H4 (cell line): ENCODE measurements around the gene PROCA1. TPM values are rescaled to one million over a fixed set of nuclear protein-coding genes. Genes with fewer than 3 reads are reported as not detected.
"Not testable (repeated sequence)": the region's sequence is repeated elsewhere in the genome, so short reads cannot be mapped to it uniquely, and the experiment has no call there.

Source experiments
- DNase-seq: peaks from one replicate; pipeline ENCODE4 v3.0.0-alpha.2; 2015; ENCODE audit warnings: low spot score
- total RNA-seq: library from RNA; depleted of rRNA; stranded (reverse); fragments of >200 nt; shearing (Covaris generic); gene quantifications from 2 replicates; pipeline ENCODE4 v1.2.3, GENCODE V29; 2014

Gene PROCA1
- total RNA-seq, 1 experiment from 2014 or later, result not detected

DNA sequence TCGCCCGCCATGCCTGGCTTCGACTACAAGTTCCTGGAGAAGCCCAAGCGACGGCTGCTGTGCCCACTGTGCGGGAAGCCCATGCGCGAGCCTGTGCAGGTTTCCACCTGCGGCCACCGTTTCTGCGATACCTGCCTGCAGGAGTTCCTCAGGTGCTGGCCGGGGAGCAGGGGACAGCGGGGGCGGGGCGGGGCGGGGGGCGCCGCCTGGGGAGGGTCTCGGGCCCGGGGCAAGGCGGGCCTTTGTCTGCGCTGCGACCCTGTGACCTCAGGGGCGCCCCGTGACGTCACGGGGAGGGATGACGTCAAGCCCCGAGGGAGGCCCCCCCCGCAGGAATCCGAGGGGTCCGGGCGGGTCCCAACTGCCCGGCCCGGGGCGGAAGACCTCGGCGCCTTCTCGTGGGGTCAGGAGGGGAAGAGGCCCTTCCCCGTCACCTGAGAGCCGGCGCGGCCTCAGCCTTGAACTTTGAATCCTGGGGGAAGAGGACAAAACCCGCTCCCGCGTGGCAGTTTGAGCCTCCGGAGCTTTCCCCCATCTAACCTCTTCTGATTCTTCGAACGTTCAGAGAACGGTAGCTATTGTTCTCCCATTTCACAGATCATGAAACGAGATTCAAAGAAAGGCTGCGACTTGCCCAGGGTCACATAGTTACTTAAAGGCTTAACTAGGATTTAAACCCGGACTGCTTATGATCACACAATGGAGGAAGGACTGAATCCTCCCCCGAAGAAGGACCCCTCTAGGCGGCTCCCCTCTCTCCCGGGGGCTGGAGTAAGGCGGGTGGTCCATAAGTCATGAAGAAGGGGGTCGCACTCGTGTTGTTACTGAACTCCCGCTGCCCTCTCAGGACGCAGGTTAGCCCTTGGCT is 32.6 kb upstream of the PROCA1 start:
- DNase-seq, result no peak

DNA sequence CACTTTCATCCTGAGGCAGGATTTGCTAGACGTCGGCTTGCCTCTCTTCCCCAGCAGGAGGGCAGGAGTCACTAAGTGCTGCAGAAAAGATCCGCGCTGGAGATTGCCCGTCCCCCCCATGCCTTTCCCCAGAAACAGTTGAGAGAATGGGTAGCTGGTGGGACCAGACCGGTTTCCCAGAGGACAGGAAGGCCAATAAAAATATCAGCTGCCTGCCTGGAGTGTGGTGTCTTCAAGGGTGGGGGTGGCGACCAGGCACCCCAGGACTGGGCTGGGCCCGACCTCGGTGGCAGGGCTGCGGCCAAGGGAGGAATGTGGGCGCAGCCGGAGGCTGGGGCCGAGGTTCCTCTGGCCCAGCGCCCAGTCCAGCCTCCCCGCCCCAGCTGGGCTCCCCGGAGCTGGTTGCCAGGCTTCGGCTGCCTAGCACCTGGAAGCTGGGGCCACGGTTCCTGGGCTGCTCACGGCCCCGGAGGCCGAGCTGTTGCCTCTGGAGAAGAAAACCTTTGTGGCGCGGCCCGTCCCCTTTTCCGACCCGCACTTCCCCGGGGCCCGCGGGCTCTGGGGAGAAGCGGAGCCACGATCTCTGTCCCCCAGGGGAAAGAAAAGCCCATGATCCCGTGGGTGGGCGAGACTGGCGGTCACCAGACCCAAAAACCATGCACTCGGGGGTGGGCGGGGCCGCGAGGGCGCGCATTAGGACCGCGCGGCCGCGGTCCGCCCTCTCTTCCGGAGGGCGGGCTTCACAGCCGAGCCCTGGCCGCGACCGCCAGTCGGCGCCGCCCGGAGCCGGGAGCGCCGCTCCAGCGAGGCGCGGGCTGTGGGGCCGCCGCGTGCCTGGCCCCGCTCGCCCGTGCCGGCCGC is 31.8 kb upstream of the PROCA1 start, which contains the start of gene TRAF4:
Gene TRAF4, plus strand, starts transcription at position 769 of the 861 bp plus-strand sequence. CDS start 102 bp downstream, outside the sequence.
- peak; percentile 92 for DNase-seq

- DNase-seq, result no peak
Observed at GRCh38 chr17:28741358-28742349, 30.0 kb upstream of the PROCA1 start.

DNA sequence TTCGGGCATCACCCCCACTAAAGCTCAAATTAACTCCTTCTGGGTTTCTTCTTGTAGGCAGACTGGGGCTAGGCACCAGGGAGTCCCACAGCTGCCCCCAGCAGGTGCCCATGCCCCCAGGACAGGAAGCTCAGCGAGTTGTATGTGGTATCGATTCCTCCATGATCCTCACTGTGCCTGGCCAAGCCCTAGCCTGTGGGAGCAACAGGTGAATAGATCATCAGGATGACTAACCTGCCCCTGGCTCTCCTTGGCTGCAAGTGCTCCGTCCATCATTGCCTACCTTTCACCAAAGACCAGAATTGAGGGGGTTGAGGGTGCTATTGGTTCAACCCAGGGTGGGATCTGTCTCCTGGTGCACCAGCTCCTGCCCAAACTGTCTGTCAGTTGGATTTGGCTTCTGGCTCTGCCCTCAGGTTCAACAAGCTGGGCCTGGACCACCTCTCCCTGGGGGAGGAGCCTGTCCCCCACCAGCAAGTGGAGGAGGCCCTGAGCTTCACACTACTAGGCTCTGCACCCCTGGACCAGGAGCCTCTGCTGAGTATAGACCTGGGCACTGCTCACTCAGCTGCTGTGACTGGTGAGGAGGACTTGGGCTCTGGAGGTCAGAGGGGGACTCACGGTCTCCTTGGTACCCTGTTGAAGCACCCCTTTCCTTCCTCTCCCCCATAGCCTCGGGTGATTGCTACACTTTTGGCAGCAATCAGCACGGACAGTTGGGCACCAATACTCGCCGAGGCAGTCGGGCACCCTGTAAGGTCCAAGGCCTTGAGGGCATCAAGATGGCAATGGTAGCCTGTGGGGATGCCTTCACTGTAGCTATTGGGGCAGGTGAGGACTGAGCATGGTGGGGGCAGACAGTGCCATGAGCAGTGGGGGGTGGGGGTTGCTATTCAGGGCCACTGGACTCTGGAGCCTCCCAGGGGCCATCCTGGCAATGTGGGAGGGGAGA is 29.0 kb upstream of the PROCA1 start:
- no peak for DNase-seq

GRCh38 chr17:28738680-28739384 is 27.1 kb upstream of the PROCA1 start:
- no peak for DNase-seq

DNA sequence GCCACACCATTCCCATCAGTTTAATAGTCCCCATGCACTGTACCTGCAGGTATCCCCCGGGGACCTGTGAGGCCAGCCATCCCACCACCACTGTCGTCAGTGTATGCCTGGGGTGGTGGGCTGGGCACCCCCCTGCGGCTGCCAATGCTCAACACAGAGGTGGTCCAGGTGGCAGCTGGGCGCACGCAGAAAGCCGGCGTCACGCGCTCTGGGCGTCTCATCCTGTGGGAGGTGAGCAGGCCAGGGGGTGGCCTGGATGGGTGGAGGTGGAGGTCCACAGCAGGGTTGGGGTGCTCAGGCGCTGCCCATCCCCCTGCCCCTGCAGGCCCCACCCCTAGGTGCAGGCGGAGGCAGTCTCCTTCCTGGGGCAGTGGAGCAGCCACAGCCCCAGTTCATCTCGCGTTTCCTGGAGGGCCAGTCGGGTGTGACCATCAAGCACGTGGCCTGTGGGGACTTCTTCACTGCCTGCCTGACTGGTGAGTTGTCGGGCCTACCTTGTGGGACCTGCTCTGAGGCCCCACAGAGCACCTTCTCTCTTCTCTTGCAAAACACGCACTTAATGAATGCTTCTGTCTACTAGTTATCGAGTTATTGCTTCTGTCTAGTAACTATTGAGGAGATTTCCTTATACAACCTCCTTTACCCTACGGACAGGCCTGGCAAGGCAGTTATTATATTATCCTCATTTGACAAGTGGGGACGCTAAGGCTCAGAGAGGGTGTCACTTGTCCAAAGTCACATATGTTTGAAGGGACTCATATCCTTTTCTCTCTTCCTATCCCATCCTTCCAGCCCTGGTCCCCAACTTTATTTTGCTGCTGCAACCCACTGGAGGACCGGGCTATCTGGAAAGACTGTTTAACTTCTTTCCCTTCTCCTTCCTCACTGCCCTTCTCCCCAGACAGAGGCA is 26.3 kb upstream of the PROCA1 start:
- DNase-seq, result no peak

GRCh38 chr17:28737316-28737715 is 25.6 kb upstream of the PROCA1 start:
- no peak for DNase-seq

DNA sequence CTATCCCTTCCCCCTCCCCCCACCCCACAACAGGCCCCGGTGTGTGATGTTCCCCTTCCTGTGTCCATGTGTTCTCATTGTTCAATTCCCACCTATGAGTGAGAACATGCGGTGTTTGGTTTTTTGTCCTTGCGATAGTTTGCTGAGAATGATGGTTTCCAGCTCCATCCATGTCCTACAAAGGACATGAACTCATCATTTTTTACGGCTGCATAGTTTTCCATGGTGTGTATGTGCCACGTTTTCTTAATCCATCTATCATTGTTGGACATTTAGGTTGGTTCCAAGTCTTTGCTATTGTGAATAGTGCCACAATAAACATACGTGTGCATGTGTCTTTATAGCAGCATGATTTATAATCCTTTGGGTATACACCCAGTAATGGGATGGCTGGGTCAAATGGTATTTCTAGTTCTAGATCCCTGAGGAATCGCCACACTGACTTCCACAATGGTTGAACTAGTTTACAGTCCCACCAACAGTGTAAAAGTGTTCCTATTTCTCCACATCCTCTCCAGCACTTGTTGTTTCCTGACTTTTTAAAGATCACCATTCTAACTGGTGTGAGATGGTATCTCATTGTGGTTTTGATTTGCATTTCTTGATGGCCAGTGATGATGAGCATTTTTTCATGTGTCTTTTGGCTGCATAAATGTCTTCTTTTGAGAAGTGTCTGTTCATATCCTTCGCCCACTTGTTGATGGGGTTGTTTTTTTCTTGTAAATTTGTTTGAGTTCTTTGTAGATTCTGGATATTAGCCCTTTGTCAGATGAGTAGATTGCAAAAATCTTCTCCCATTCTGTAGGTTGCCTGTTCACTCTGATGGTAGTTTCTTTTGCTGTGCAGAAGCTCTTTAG is 24.5 kb upstream of the PROCA1 start:
- DNase-seq, result not testable (repeated sequence)

- DNase-seq, result no peak
Observed at GRCh38 chr17:28735242-28735722, 23.6 kb upstream of the PROCA1 start.

DNA sequence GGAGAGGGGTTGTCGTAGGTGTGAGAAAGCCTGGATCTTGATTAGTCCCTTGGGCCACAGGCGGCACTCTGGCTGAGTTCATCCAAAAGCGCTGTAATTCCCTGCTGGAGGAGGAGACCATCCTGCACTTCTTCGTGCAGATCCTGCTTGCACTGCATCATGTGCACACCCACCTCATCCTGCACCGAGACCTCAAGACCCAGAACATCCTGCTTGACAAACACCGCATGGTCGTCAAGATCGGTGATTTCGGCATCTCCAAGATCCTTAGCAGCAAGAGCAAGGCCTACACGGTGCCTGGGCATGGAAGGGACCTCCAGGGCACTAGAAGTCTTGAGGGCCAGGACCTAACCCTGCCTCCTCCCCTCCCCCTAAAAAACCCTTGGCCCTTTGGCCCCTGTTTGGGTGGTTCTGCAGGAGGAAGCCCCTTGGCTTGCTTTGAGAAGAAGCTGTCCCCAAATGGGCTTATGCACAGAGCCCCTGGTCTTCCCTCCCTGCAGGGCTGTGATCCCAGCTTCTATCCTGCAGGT is 23.1 kb upstream of the PROCA1 start:
- no peak for DNase-seq

- no peak for DNase-seq
Observed at GRCh38 chr17:28733346-28733745, 21.7 kb upstream of the PROCA1 start.

DNA sequence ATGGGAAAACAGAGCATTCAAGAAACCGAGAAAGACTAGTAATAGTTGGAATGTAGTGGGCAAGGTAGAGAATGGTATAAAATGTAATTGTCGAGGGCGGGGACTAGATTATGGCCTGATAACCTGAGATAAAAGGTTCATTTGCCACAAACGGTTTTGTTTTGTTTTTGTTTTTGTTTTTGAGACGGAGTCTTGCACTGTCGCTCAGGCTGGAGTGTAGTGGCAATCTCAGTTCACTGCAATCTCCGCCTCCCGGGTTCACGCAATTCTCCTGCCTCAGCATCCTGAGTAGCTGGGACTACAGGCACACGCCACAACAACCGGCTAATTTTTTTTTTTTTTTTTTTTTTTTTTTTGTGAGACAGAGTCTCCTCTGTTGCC is 18.3 kb upstream of the PROCA1 start:
- no peak for DNase-seq

- peak; percentile 88 for DNase-seq
Observed at GRCh38 chr17:28728364-28729200, 16.9 kb upstream of the PROCA1 start, which contains the start of gene NEK8. NEK8 (plus strand) TSS chr17:28728788; CDS start chr17:28728814, 26 bp downstream.

- DNase-seq, result peak; percentile 95
Observed at GRCh38 chr17:28726627-28727491, 15.2 kb upstream of the PROCA1 start.

GRCh38 chr17:28726226-28726626 is 14.5 kb upstream of the PROCA1 start, which contains the start of gene TLCD1:
TLCD1 (minus strand) TSS chr17:28726233; CDS start chr17:28726097, 136 bp downstream.
- no peak for DNase-seq
